ENCODE measurements around the gene FUS.
A peak's percentile ranks its signal among the peaks of the same experiment; 100 is the strongest.
"Not testable (repeated sequence)": the region's sequence is repeated elsewhere in the genome, so short reads cannot be mapped to it uniquely, and the experiment has no call there.

The FUS gene

DNA sequence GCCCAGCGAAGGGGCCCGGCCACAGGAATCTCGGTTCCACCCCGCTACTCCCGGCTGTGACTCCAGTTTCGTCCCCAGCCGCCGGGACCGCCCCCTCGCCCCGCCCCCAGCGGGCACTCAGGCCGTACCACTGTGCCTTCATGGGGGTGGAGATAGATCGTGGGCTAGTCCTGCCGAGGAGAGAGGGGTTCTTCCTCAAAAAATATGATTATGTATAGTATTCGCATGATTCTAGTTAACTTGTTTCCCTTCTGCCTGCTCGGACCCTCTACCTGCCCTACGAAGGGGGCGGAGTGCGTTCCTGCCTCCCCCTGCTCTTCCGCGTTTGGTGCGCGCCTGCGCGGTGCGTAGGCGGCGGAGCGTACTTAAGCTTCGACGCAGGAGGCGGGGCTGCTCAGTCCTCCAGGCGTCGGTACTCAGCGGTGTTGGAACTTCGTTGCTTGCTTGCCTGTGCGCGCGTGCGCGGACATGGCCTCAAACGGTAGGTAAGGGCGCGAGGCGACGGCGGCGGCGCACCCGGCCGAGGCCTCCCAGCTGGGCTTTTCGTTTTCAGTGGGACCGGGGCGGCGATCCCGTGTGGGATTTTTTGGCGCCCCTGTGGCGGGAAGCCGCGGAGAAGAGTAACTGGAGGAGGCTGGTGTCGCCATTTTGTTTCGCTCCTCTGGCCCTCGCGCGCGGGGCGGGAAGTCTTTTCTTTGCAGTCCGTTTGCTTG lies at the start of gene FUS:
TSS of gene FUS (plus strand) at position 393 of the 713 bp plus-strand sequence. CDS start at position 469, 76 bp downstream.
- peak; percentile 89 for DNase-seq

DNA sequence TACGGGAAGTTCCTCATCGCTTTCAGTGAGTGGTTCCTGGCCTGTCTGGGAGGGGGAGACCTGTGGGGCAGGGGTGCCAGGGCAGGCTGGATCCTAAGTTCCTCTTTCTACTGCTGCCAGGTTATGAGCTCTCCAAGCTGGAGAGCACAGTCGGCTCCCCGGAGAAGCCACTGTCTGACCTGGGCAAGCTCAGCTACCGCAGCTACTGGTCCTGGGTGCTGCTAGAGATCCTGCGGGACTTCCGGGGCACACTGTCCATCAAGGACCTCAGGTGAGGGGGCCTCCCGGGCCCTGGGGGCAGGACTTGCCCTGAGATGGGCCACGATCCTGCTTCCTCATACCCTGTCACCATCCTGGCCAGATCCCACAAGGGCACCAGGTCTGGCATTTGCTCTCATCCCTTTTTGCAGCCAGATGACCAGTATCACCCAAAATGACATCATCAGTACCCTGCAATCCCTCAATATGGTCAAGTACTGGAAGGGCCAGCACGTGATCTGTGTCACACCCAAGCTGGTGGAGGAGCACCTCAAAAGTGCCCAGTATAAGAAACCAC lies 49.5 kb upstream of the FUS start:
- DNase-seq, result no peak

- no peak for DNase-seq
These were observed 49.0 kb upstream of the FUS start for GRCh38 chr16:31130899-31131298.

DNA sequence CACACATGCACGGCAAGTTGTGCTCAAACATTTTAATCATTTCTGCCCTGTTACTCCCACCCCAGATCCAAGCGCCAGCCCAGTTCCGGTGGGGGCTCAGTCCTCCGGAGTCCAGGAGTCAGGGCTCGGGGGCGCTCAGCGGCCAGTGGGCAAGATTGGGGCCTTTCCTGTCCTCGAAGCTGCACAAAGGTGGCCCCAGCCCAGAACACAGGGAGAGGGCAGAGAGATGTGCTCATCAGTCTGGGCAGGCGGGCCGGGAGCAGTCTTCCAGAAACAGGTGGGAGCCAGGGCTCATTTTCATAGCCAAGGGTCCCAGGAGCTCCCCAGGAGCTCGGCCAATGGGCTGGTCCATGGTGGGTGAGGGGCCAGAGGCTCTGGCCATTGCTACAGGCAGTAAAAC lies 48.5 kb upstream of the FUS start:
- no peak for DNase-seq

- no peak for DNase-seq
These were observed 48.1 kb upstream of the FUS start for GRCh38 chr16:31131841-31132271.

GRCh38 chr16:31132303-31132979 lies 47.5 kb upstream of the FUS start:
- no peak for DNase-seq

DNA sequence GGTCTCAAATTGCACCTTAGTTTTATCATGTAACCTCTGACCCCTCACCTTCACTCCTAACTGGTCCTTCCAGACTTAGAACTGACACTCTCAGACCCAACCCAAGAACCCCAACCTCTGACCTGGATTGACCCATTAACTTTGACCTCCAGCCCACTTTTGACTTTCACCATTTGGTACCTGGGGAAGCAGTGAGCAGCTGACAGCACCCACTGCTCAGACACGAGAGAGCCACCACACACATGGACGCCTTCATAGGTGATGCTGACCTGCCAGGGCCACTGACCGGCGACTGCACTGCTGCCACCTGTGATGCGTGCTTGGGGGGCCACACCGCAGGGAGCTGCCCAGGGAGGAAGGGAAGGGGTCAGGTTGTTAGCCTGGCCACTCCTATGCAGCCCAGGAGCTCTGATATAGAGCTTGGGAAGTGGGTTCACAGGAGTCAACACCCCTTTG lies 46.9 kb upstream of the FUS start:
- DNase-seq, result no peak

DNA sequence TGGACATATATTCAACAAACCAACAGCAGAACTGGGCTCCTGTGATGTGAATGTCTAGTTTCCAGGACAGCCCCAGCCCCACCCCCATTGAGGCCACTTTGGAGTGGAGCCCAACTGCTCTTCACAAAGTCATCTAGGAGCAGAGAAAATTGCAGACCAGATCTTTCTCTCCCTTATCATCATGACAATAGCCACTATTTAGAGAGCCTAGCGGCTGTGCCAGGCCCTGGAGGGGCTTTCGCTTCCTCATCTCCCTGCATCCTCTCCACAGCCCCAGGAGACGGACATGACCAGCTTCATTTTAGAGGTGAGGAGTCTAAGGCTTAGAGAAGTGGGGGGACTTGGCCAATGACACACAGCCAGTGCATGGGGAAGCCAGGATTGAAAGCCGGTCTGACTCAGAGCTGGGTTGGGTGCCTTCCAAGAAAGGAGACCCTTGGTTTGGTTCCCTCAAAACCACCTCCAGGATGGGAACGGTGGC lies 45.8 kb upstream of the FUS start:
- no peak for DNase-seq

DNA sequence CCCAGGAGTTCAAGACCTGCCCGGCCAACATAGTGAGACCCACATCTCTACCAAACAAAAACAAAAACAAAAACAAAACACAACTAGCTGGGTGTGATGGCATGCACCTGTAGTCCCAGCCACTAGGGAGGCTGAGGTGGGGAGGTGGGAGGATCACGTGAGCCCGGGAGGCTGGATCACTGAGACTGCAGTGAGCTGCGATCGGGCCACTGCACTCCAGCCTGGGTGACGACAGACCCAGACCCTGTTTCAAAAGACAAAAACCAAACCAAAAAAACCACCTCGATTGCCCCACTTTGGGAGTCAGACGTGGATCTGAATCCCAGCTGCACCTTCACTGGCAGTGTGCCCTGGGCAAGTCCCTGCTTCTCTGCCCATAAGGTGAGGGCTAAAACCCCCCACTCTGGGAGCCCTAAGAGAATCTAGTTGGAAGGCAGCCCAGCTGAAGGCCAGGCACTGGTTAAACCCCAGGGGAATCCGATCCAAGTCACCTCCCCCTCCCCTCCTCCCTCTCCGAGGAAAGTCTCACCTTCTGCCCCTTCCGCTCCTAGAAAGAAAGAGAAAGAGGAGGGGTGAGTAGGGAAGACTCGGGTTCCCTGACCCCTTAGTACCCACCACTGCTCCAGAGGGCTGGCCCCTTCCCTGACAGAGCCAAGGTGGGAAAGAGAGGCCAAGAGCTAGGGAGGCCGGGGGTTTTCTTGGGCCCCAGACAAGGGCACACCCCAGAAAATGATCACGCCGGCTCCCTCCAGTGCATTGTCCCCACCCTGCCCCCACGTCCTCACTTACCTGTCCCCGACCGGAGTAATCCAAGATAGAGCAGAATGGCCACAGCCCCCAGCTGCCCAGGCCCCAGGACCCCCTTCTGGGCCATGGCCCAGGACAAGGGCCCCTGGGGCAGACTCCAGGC lies 45.1 kb upstream of the FUS start:
- DNase-seq, result no peak

DNA sequence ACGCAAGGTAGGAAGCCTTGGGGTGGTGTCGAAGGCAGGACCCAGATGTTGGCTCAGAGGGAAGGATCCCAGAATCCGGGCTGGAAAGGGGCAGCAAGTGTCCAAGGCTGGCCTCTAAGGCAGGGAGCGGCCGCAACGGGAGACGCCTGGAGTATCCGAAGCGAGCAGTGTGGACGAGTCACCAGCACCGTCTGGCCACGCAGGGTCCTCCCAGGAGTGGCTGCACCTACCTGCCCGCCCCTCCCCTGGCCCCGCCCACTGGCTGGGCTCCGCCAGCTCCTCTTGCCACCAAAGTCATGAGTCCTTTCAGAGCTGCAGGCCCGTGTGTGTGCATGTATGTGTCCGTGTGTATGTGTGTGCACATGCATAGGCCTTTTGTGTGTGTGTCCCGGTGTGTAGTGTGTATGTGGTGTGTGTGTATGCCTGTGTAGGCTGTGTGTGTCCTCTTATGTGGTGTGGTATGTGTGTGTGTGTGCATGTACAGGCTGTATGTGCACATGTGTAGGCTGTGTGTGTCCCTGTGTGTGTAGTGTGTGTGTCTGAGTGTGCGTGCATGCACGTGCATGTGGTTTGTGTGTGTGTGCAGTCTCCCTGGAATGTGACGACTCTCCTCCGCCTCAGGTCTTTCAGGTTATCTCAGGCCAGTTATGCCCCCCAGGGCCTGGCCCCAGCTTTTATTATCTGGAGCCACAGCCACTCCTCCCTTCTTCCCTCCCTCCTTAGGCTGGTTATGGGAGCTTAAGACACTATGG lies 44.2 kb upstream of the FUS start, which contains the start of gene PRSS8:
TSS of gene PRSS8 (minus strand) at position 193 of the 752 bp plus-strand sequence. CDS start 229 bp downstream, outside the sequence.
- DNase-seq, result no peak

DNA sequence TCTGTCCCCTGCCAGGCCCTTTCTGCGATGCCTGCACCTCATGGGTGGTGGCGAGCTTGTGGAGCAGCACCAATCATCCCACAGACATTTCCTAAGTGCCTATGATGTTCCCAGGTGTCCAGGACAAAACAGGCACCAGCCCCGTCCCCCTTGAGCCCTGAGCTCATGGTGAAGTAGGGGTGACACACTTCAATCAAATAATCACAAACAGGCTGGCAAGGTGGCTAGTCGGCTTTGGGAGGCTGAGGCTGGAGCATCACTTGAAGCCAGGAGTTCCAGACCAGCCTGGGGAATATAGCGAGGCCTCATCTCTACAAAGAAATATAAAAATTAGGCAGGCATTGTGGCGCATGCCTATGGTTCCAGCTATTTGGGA lies 43.7 kb upstream of the FUS start:
- no peak for DNase-seq

DNA sequence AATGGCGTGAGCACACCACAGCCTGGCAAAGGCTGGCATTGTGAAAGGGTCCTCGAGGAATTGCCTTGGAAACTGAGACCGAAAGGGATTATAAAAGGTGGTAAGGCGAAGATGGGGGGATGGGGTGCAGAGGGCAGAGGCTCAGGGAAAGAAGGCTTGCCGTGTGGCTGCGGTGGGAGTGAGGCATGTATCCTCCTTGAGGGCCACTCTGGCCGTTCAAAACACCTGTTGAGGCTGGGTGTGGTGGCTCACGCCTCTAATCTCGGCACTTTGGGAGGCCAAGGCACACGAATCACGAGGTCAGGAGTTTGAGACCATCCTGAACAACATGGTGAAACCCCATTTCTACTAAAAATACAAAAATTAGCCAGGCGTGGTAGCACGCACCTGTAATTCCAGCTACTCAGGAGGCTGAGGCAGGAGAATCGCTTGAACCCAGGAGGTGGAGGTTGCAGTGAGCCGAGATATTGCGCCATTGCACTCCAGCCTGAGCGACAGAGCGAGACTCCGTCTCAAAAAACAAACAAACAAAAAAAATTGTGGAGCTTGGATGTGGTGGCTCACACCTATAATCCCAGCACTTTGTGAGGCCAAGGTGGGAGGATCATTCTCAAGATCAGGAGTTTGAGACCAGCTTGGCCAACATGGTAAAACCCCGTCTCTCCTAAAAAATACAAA lies 43.0 kb upstream of the FUS start:
- DNase-seq, result not testable (repeated sequence)

DNA sequence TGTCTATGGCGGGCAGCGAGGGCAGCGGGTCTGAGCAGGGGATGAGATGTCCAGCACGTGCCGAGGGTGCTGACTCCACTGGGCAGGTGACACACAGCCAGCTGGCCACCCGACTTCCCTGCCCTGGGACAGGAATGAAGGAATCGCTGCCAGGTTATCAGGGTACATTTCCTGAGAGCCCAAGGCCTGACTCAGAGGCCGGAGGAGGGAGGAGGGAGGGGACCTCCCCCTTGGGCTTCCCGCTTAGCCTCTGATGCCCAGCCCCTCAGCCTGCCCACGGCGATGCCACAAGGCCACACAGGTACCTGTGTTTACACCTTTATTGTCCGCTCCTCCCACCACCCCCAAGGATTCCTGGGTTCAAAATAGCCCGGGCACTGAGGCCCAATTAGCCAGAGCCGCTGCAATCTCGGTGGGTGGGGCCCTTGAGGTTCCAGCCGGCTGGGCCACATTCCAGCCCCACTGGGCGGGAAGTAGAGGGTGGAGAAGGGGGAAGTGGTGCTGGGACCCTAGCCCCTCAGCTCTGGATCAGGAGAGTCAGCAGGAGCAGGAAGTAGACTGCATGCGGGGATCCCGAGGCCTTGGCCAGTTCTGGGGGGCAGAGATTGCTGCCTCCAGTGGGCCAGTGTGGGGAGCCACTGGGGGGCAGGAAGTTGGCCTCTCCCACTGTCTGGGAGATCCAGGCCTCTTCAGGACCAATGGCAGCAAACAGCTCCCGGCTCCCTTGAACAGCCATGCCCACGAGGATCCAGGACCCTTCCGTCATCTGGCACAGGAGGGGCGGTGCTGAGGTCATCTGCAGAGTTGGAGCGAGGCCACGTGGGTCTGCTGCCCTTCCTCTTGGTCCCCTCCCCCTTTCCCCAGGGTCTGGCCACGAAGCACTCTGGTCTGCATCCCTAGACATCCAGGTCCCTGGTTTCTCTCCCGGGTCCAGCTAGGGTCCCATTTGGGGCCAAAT lies 41.0 kb upstream of the FUS start:
- DNase-seq, result no peak

DNA sequence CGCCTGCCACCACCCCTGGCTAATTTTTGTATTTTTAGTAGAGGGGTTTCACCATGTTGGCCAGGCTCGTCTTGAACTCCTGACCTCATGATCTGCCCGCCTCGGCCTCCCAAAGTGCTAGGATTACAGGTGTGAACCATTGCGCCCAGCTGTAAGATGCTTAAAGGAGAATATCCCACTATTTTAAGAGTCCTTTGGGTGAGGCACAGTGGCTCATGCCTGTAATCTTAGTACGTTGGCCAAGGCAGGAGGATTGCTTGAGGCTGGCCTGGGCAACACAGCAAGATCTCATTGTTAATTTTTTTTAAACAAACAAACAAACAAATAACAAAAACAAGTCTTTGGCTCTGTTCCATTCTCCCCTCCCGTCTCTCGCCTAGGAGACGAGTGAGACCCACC lies 38.9 kb upstream of the FUS start:
- not testable (repeated sequence) for DNase-seq

- DNase-seq, result no peak
These were observed 38.3 kb upstream of the FUS start for GRCh38 chr16:31141489-31142108.

- DNase-seq, result peak; percentile 98
These were observed 37.6 kb upstream of the FUS start for GRCh38 chr16:31142109-31143010.

DNA sequence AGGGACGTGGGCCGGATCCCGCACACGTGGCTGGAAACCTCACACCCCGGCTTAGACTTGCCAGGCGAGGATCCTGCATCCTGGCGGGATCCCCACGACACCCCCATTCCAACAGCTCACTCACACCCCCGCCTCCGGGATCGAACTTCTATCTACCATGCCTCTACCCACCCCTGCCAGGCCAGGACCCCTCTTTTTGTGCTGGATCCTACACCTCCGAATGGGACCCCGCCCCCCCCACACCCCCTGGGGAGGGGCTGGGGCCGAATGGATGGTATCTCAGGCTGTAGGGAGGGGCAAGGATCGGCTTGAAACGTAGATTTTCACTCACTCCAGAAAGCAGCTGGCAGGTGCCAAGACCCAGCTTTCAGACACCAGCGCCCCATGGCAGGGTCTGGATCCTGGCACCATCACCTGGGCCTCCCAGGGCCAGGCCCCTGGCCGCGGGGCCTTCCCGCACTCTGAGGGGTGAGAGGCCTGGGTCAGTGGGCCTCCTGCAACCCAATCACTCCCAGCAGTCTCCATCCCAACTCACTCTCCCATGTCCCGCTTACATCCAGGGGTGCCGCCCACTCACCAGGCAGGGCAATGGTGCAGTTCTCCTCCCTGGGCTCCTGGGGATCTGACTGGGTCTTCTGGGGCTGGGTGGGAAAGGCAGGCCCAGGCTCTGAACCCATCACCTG lies 36.8 kb upstream of the FUS start:
- no peak for DNase-seq

GRCh38 chr16:31143694-31144148 lies 36.2 kb upstream of the FUS start:
- DNase-seq, result no peak
